Stimulated activated CD8-positive, alpha-beta memory T cell treated with anti-CD3 and anti-CD28 coated beads, Interleukin-7, amount 100 ng/mL, for 1 hour (primary cell): Measurements from ENCODE around the gene ABCC3.

Experiments used
- DNase-seq, 2 donors: peaks; one replicate each; pipeline ENCODE4 v3.0.0-alpha.2; 2020; ENCODE audit warnings: low read depth in 2 of 2

The ABCC3 gene

GRCh38 chr17:50634224-50634914 is at the start of gene ABCC3:
TSS of gene ABCC3 (plus strand) at chr17:50634881. CDS start at chr17:50634937, 56 bp downstream.
- DNase-seq = no peak

- no peak for DNase-seq
Observed at GRCh38 chr17:50585346-50585745, 49.3 kb upstream of the ABCC3 start.

- DNase-seq = no peak
Observed at GRCh38 chr17:50585891-50586290, 48.8 kb upstream of the ABCC3 start.

GRCh38 chr17:50586421-50587247 is 48.0 kb upstream of the ABCC3 start:
- DNase-seq = no peak

- DNase-seq = no peak
Observed at GRCh38 chr17:50587571-50587970, 47.1 kb upstream of the ABCC3 start.

- no peak for DNase-seq
Observed at GRCh38 chr17:50588391-50589049, 46.2 kb upstream of the ABCC3 start.

GRCh38 chr17:50589095-50589705 is 45.5 kb upstream of the ABCC3 start:
- no peak for DNase-seq

- no peak for DNase-seq
Observed at GRCh38 chr17:50590946-50591737, 43.5 kb upstream of the ABCC3 start.

- DNase-seq = no peak
Observed at GRCh38 chr17:50593321-50593720, 41.4 kb upstream of the ABCC3 start.

- no peak for DNase-seq
Observed at GRCh38 chr17:50594128-50594823, 40.4 kb upstream of the ABCC3 start.

- DNase-seq = no peak
Observed at GRCh38 chr17:50594892-50595291, 39.8 kb upstream of the ABCC3 start.

GRCh38 chr17:50596191-50597037 is 38.3 kb upstream of the ABCC3 start:
- DNase-seq = no peak

- DNase-seq = no peak
Observed at GRCh38 chr17:50598487-50598886, 36.2 kb upstream of the ABCC3 start.

GRCh38 chr17:50599606-50600005 is 35.1 kb upstream of the ABCC3 start:
- no peak for DNase-seq

- no peak for DNase-seq
Observed at GRCh38 chr17:50601823-50602375, 32.8 kb upstream of the ABCC3 start.

GRCh38 chr17:50602836-50603235 is 31.8 kb upstream of the ABCC3 start:
- no peak for DNase-seq

GRCh38 chr17:50603340-50603739 is 31.3 kb upstream of the ABCC3 start:
- DNase-seq = no peak

GRCh38 chr17:50604513-50604912 is 30.2 kb upstream of the ABCC3 start:
- no peak for DNase-seq

GRCh38 chr17:50605429-50605828 is 29.3 kb upstream of the ABCC3 start:
- no peak for DNase-seq
